Keratinocyte (primary cell): ENCODE measurements around the gene CACNA2D2. TPM values are rescaled to one million over a fixed set of nuclear protein-coding genes. Genes with fewer than 3 reads are reported as not detected.
A peak's percentile ranks its signal among the peaks of the same experiment; 100 is the strongest.

ENCODE experiments used
- DNase-seq: peaks from one replicate; pipeline ENCODE4 v3.0.0-alpha.2; 2011; ENCODE audit warnings: low read depth, missing footprints, low spot score
- FAIRE-seq: peaks from 2 replicates; lab custom pipeline; 2011; peaks lifted over from hg19 to GRCh38; lab: Jason Lieb, UNC
- H2AFZ ChIP-seq: 2 replicates; pipeline ENCODE4 v1.6.0; 2012; ENCODE audit warnings: low read length, control low read depth, inconsistent platforms; ENCODE audit not compliant: control insufficient read depth
- H3K27ac ChIP-seq: 2 replicates; pipeline ENCODE4 v1.5.1; 2011; ENCODE audit warnings: low read length; ENCODE audit not compliant: control insufficient read depth, insufficient read depth
- H3K27me3 ChIP-seq: 3 replicates; pipeline ENCODE4 v1.6.0; 2011; ENCODE audit warnings: low read length; ENCODE audit not compliant: control insufficient read depth, insufficient read depth; ENCODE audit errors: extremely low read depth
- H3K36me3 ChIP-seq, 2 experiments: 2 replicates in 1 of 2; 3 replicates in 1 of 2; pipeline ENCODE4 v1.5.1; 2011; ENCODE audit warnings: low read length in 2 of 2, mild to moderate bottlenecking in 1 of 2; ENCODE audit not compliant: control insufficient read depth in 2 of 2, insufficient read depth in 2 of 2; ENCODE audit errors: extremely low read depth in 1 of 2
- H3K4me1 ChIP-seq: 3 replicates; pipeline ENCODE4 v1.5.1; 2011; ENCODE audit warnings: low read length; ENCODE audit not compliant: control insufficient read depth, insufficient read depth; ENCODE audit errors: extremely low read depth
- H3K4me2 ChIP-seq: 3 replicates; pipeline ENCODE4 v1.6.0; 2011; ENCODE audit warnings: low read depth, low read length; ENCODE audit not compliant: control insufficient read depth, insufficient read depth; ENCODE audit errors: extremely low read depth
- H3K4me3 ChIP-seq, 3 experiments: fragments of 200-600 bp in 1 of 3; sonication (generic) in 1 of 3; 2 replicates in 2 of 3; 3 replicates in 1 of 3; pipeline ENCODE4 v1.5.1; 2011 to 2016; ENCODE audit warnings: low read length in 3 of 3, mild to moderate bottlenecking in 3 of 3, control low read depth in 2 of 3, inconsistent platforms in 1 of 3, low read depth in 1 of 3, mixed read lengths in 1 of 3, mixed run types in 1 of 3, moderate library complexity in 1 of 3; ENCODE audit not compliant: control insufficient read depth in 2 of 3, insufficient read depth in 2 of 3; ENCODE audit errors: extremely low read depth in 1 of 3
- H3K79me2 ChIP-seq: 2 replicates; pipeline ENCODE4 v1.6.0; 2012; ENCODE audit warnings: low read length; ENCODE audit not compliant: control insufficient read depth, insufficient read depth
- H3K9ac ChIP-seq: 3 replicates; pipeline ENCODE4 v1.6.0; 2011; ENCODE audit warnings: low read length; ENCODE audit not compliant: control insufficient read depth, insufficient read depth; ENCODE audit errors: extremely low read depth
- H3K9me1 ChIP-seq: 3 replicates; pipeline ENCODE4 v1.6.0; 2011; ENCODE audit warnings: low read length; ENCODE audit not compliant: control insufficient read depth, insufficient read depth; ENCODE audit errors: extremely low read depth
- H3K9me3 ChIP-seq: 2 replicates; pipeline ENCODE4 v1.5.1; 2012; ENCODE audit warnings: low read depth, low read length; ENCODE audit not compliant: control insufficient read depth
- H4K20me1 ChIP-seq: 3 replicates; pipeline ENCODE4 v1.6.0; 2011; ENCODE audit warnings: low read length; ENCODE audit not compliant: control insufficient read depth, insufficient read depth; ENCODE audit errors: extremely low read depth
- CTCF ChIP-seq, 3 experiments: IDR thresholded peaks in 1 of 3; conservative IDR thresholded peaks in 1 of 3; optimal IDR thresholded peaks in 1 of 3; 2 replicates in 2 of 3; 3 replicates in 1 of 3; pipeline versions ENCODE3 to v1.5.1; 2011; ENCODE audit warnings: low read length in 3 of 3, mild to moderate bottlenecking in 3 of 3, moderate library complexity in 2 of 3, control low read depth in 1 of 3, inconsistent platforms in 1 of 3; ENCODE audit not compliant: insufficient read depth in 2 of 3; ENCODE audit errors: extremely low read depth in 1 of 3
- EZH2 ChIP-seq: IDR thresholded peaks from one replicate; pipeline ENCODE4 v1.6.1; 2012; ENCODE audit warnings: inconsistent platforms, mild to moderate bottlenecking, low read length, moderate library complexity
- dilution Hi-C: fragments of 300-500 bp; cut with MboI; formaldehyde crosslinking; loops from one replicate; pipeline ENCODE4 v1.7.0; 2020; ENCODE audit warnings: low sequenced_read_pairs; ENCODE audit not compliant: extremely low pct_ligation_motif_present
- polyA plus RNA-seq, 5 experiments: library from polyadenylated mRNA; depleted of rRNA in 3 of 5; stranded (reverse) in 3 of 5; stranded (forward) in 1 of 5; unstranded in 1 of 5; fragments of >200 nt; gene quantifications; 1 replicate in 1 of 5; 2 replicates in 3 of 5; 3 replicates in 1 of 5; pipeline versions ENCODE4 v1.2.1 to v1.2.3, GENCODE V29; 2011 to 2012; ENCODE audit warnings: missing spikeins in 2 of 5, low read depth in 1 of 5, low replicate concordance in 1 of 5

Gene CACNA2D2
- polyA plus RNA-seq, 1 donor (not counting 4 experiments of a cell fraction or from before 2014, with no cell fraction given): 0.04 TPM

GRCh38 chr3:50345008-50345407 is 158.4 kb downstream of the CACNA2D2 start:
- Histone ChIP-seq H3K4me2 (peak overlapping the region; percentile 93), H3K79me2 (no peaks in the 10 kb centered on the region), H3K4me1 (peaks cover 20% of the 10 kb centered on the region), H3K9me3 (no peaks in the 10 kb centered on the region), H3K27ac (no peak overlapping the region), H3K9ac (no peak overlapping the region), H2AFZ (no peak overlapping the region), H3K27me3 (no peaks in the 10 kb centered on the region), H3K36me3 (peaks cover 7 to 10% of the 10 kb centered on the region in 2 experiments), H3K9me1 (no peaks in the 10 kb centered on the region), H4K20me1 (no peaks in the 10 kb centered on the region), H3K4me3 (peak overlapping the region in 2 of 3 experiments; percentile 58 to 67)
- FAIRE-seq (no peak), DNase-seq (no peak)
- TF ChIP-seq CTCF (optimal IDR thresholded peaks at IDR 0.05 in 1 of 3, IDR thresholded peaks at IDR 0.05 in 1 of 3, conservative IDR thresholded peaks at IDR 0.05 in 1 of 3; ENCODE audit: extremely low read depth in 1 of 3, insufficient read depth in 2 of 3, low read length in 3 of 3) (no peak), EZH2 (no peak)
- dilution Hi-C loops: no loop called here

- no peak overlapping the region for H2AFZ ChIP-seq
- H3K4me3 ChIP-seq: no peak overlapping the region
- no peak overlapping the region for H3K9ac ChIP-seq
- no peaks in the 10 kb centered on the region for H3K9me3 ChIP-seq
- TF ChIP-seq CTCF (optimal IDR thresholded peaks at IDR 0.05 in 1 of 3, IDR thresholded peaks at IDR 0.05 in 1 of 3, conservative IDR thresholded peaks at IDR 0.05 in 1 of 3; ENCODE audit: extremely low read depth in 1 of 3, insufficient read depth in 2 of 3, low read length in 3 of 3): peak in 1 of 3 experiments; percentile 5
- no peak for TF ChIP-seq EZH2
- DNase-seq (no peak), FAIRE-seq (no peak)
- peaks cover 31% of the 10 kb centered on the region for H3K4me1 ChIP-seq
- no peak overlapping the region for H3K27ac ChIP-seq
- no peak overlapping the region for H3K4me2 ChIP-seq
- H4K20me1 ChIP-seq: no peaks in the 10 kb centered on the region
- dilution Hi-C loops: no loop called here
- no peaks in the 10 kb centered on the region for H3K9me1 ChIP-seq
- H3K79me2 ChIP-seq: peaks cover 6% of the 10 kb centered on the region
- peaks cover 4 to 8% of the 10 kb centered on the region in 2 experiments for H3K36me3 ChIP-seq
- no peaks in the 10 kb centered on the region for H3K27me3 ChIP-seq
Measured at GRCh38 chr3:50342813-50343633, 160.4 kb downstream of the CACNA2D2 start.
